ENCODE measurements around the gene AGAP1.

AGAP1 gene

GRCh38 chr2:235780401-235780800 is 286.6 kb downstream of the AGAP1 start:
- no peak for DNase-seq (ENCODE audit: insufficient read length, low spot score)
- FAIRE-seq = no peak
- TF ChIP-seq POU2F2 (IDR thresholded peaks at IDR 0.05; ENCODE audit: low read depth, low read length) = no peak
- no peak for TF ChIP-seq POLR2AphosphoS5 (IDR thresholded peaks at IDR 0.05; ENCODE audit: low read depth, low read length)
- TF ChIP-seq POLR2A (IDR thresholded peaks at IDR 0.05; ENCODE audit: low read depth, low read length) = no peak
- TF ChIP-seq PAX5 (IDR thresholded peaks at IDR 0.05; ENCODE audit: insufficient read depth, low read length, severe bottlenecking) = no peak
- TF ChIP-seq SPI1 (IDR thresholded peaks at IDR 0.05; ENCODE audit: low read depth, low read length) = no peak
- no peak for TF ChIP-seq TAF1 (IDR thresholded peaks at IDR 0.05; ENCODE audit: low read depth, low read length)

DNA sequence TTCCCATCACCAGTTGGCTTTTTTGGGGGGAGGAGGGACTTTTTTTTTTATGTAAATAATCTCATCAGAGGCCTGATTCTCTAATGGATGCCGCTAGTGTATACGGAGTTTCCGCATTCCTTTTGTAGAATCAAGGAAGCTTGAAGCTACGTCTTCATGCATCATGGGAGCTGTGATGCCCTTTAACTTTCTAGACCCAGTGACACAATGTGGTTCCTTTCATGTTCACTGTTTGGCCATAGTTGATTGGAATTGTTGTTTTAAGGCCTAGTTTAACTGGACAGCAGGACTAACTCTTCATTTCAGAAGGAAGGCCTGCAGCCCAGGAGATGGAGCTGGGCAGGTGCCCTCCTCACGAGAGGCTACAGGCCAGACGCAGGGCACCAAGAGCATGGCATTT is 287.9 kb downstream of the AGAP1 start:
- DNase-seq (ENCODE audit: insufficient read length, low spot score) (no peak), FAIRE-seq (no peak)
- TF ChIP-seq SPI1 (IDR thresholded peaks at IDR 0.05; ENCODE audit: low read depth, low read length) (no peak), POLR2AphosphoS5 (IDR thresholded peaks at IDR 0.05; ENCODE audit: low read depth, low read length) (no peak), POU2F2 (IDR thresholded peaks at IDR 0.05; ENCODE audit: low read depth, low read length) (no peak), PAX5 (IDR thresholded peaks at IDR 0.05; ENCODE audit: insufficient read depth, low read length, severe bottlenecking) (no peak), TAF1 (IDR thresholded peaks at IDR 0.05; ENCODE audit: low read depth, low read length) (no peak), POLR2A (IDR thresholded peaks at IDR 0.05; ENCODE audit: low read depth, low read length) (no peak)

GRCh38 chr2:235784788-235785187 is 290.9 kb downstream of the AGAP1 start:
- DNase-seq (ENCODE audit: insufficient read length, low spot score) = no peak
- TF ChIP-seq SPI1 (IDR thresholded peaks at IDR 0.05; ENCODE audit: low read depth, low read length) = no peak
- no peak for TF ChIP-seq PAX5 (IDR thresholded peaks at IDR 0.05; ENCODE audit: insufficient read depth, low read length, severe bottlenecking)
- no peak for TF ChIP-seq TAF1 (IDR thresholded peaks at IDR 0.05; ENCODE audit: low read depth, low read length)
- TF ChIP-seq POLR2A (IDR thresholded peaks at IDR 0.05; ENCODE audit: low read depth, low read length) = no peak
- TF ChIP-seq POU2F2 (IDR thresholded peaks at IDR 0.05; ENCODE audit: low read depth, low read length) = no peak
- TF ChIP-seq POLR2AphosphoS5 (IDR thresholded peaks at IDR 0.05; ENCODE audit: low read depth, low read length) = no peak
- FAIRE-seq = no peak

DNA sequence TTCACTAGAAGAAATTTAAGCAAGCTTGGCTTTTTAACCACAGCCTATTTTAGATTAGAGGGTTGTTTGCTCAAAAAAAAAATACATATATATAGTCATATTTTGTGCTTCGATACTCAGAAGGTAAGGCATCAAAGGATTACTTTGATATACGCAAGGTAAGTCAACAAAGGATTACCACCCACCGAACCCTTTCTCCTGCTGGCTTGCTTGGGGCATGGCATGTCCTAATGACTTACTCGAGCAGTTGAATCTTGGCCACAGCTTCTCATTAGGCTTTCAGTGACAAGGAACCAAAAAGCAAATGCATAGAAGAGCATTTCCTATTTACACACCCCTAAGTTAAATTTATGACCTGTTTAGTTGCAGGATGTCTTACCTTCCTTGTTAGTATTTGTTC is 295.7 kb downstream of the AGAP1 start:
- DNase-seq (ENCODE audit: insufficient read length, low spot score) = no peak
- TF ChIP-seq TAF1 (IDR thresholded peaks at IDR 0.05; ENCODE audit: low read depth, low read length) = no peak
- TF ChIP-seq POLR2A (IDR thresholded peaks at IDR 0.05; ENCODE audit: low read depth, low read length) = no peak
- TF ChIP-seq POU2F2 (IDR thresholded peaks at IDR 0.05; ENCODE audit: low read depth, low read length) = no peak
- no peak for TF ChIP-seq SPI1 (IDR thresholded peaks at IDR 0.05; ENCODE audit: low read depth, low read length)
- no peak for TF ChIP-seq PAX5 (IDR thresholded peaks at IDR 0.05; ENCODE audit: insufficient read depth, low read length, severe bottlenecking)
- TF ChIP-seq POLR2AphosphoS5 (IDR thresholded peaks at IDR 0.05; ENCODE audit: low read depth, low read length) = no peak
- no peak for FAIRE-seq

GRCh38 chr2:235793163-235793752 is 299.4 kb downstream of the AGAP1 start:
- TF ChIP-seq TAF1 (IDR thresholded peaks at IDR 0.05; ENCODE audit: low read depth, low read length) (no peak), SPI1 (IDR thresholded peaks at IDR 0.05; ENCODE audit: low read depth, low read length) (no peak), POLR2AphosphoS5 (IDR thresholded peaks at IDR 0.05; ENCODE audit: low read depth, low read length) (no peak), POLR2A (IDR thresholded peaks at IDR 0.05; ENCODE audit: low read depth, low read length) (no peak), POU2F2 (IDR thresholded peaks at IDR 0.05; ENCODE audit: low read depth, low read length) (no peak), PAX5 (IDR thresholded peaks at IDR 0.05; ENCODE audit: insufficient read depth, low read length, severe bottlenecking) (no peak)
- no peak for DNase-seq (ENCODE audit: insufficient read length, low spot score)
- no peak for FAIRE-seq

DNA sequence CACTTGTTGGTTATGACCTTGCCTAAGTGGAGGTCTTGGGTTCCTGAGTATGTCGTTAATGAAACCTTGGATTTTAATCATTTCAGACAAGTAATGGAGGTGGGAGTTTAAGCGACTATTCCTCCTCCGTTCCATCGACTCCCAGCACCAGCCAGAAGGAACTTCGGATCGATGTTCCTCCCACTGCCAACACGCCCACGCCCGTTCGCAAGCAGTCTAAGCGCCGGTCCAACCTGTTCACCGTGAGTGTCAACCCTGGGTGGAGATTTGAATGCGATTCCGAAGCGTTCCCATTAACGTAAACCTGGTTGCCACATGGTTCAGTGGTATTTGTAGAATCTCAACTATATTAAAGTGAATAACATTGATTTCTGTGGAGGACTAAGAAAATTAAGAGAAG is 305.4 kb downstream of the AGAP1 start:
- FAIRE-seq (no peak), DNase-seq (ENCODE audit: insufficient read length, low spot score) (no peak)
- no peak for TF ChIP-seq TAF1 (IDR thresholded peaks at IDR 0.05; ENCODE audit: low read depth, low read length)
- no peak for TF ChIP-seq POLR2AphosphoS5 (IDR thresholded peaks at IDR 0.05; ENCODE audit: low read depth, low read length)
- TF ChIP-seq SPI1 (IDR thresholded peaks at IDR 0.05; ENCODE audit: low read depth, low read length) = no peak
- TF ChIP-seq POLR2A (IDR thresholded peaks at IDR 0.05; ENCODE audit: low read depth, low read length) = no peak
- no peak for TF ChIP-seq PAX5 (IDR thresholded peaks at IDR 0.05; ENCODE audit: insufficient read depth, low read length, severe bottlenecking)
- TF ChIP-seq POU2F2 (IDR thresholded peaks at IDR 0.05; ENCODE audit: low read depth, low read length) = no peak

DNA sequence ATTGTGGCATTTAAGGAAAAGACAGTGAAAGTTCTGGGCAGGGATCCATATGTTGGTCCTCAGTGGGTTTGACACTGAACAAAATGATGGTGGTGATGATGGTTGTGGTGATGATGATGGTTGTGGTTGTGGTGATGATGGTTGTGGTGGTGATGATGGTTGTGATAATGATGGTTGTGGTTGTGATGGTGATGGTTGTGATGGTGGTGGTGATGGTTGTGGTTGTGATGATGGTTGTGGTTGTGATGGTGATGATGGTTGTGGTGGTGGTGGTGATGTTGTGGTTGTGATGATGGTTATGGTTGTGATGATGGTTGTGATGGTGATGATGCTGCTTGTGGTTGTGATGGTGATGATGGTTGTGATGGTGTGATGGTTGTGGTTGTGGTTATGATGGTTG is 308.7 kb downstream of the AGAP1 start:
- DNase-seq (ENCODE audit: insufficient read length, low spot score) (no peak), FAIRE-seq (peak; percentile 81)
- no peak for TF ChIP-seq PAX5 (IDR thresholded peaks at IDR 0.05; ENCODE audit: insufficient read depth, low read length, severe bottlenecking)
- TF ChIP-seq POLR2A (IDR thresholded peaks at IDR 0.05; ENCODE audit: low read depth, low read length) = no peak
- TF ChIP-seq TAF1 (IDR thresholded peaks at IDR 0.05; ENCODE audit: low read depth, low read length) = no peak
- TF ChIP-seq POU2F2 (IDR thresholded peaks at IDR 0.05; ENCODE audit: low read depth, low read length) = no peak
- no peak for TF ChIP-seq POLR2AphosphoS5 (IDR thresholded peaks at IDR 0.05; ENCODE audit: low read depth, low read length)

DNA sequence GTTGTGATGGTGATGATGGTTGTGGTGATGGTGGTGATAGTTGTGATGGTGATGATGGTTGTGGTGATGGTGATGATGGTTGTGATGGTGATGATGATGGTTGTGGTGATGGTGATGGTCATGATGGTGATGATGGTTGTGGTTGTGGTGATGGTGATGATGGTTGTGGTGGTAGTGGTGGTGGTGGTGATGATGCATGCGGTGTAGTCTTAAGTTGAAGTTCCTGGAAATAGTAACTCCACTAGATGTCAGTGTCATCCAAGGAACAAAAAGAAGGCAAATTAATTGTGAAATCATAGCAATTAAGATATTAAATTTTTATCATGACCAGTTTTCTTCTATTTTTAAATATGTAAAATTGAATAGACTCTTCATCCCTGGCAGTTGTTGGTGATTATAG is 309.2 kb downstream of the AGAP1 start:
- DNase-seq (ENCODE audit: insufficient read length, low spot score) (no peak), FAIRE-seq (no peak)
- TF ChIP-seq POU2F2 (IDR thresholded peaks at IDR 0.05; ENCODE audit: low read depth, low read length) = no peak

DNA sequence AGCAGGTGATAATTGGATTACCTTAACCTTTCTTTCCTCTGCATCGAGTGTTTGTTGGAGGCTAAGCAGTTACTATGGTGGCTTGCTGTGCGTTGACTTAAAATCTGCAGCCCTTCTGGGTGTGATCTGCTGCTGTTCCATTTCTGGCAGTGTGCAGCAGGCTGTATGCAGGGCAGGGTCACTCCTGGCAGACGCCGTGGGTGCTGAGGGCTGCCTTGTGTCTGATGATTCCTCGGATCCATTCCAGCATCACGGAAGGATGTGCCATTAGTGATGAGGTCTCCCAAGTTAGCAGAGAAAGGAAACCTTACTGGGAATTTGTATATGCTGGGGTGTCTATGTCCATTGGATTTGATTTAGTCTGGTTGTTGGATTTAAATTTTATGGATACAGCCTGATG is 310.8 kb downstream of the AGAP1 start:
- no peak for TF ChIP-seq POU2F2 (IDR thresholded peaks at IDR 0.05; ENCODE audit: low read depth, low read length)
- TF ChIP-seq PAX5 (IDR thresholded peaks at IDR 0.05; ENCODE audit: insufficient read depth, low read length, severe bottlenecking) = no peak
- TF ChIP-seq SPI1 (IDR thresholded peaks at IDR 0.05; ENCODE audit: low read depth, low read length) = no peak
- TF ChIP-seq POLR2AphosphoS5 (IDR thresholded peaks at IDR 0.05; ENCODE audit: low read depth, low read length) = no peak
- TF ChIP-seq POLR2A (IDR thresholded peaks at IDR 0.05; ENCODE audit: low read depth, low read length) = no peak
- no peak for TF ChIP-seq TAF1 (IDR thresholded peaks at IDR 0.05; ENCODE audit: low read depth, low read length)
- DNase-seq (ENCODE audit: insufficient read length, low spot score) = no peak
- FAIRE-seq = no peak
